ENCODE measurements around the gene TP73.

DNA sequence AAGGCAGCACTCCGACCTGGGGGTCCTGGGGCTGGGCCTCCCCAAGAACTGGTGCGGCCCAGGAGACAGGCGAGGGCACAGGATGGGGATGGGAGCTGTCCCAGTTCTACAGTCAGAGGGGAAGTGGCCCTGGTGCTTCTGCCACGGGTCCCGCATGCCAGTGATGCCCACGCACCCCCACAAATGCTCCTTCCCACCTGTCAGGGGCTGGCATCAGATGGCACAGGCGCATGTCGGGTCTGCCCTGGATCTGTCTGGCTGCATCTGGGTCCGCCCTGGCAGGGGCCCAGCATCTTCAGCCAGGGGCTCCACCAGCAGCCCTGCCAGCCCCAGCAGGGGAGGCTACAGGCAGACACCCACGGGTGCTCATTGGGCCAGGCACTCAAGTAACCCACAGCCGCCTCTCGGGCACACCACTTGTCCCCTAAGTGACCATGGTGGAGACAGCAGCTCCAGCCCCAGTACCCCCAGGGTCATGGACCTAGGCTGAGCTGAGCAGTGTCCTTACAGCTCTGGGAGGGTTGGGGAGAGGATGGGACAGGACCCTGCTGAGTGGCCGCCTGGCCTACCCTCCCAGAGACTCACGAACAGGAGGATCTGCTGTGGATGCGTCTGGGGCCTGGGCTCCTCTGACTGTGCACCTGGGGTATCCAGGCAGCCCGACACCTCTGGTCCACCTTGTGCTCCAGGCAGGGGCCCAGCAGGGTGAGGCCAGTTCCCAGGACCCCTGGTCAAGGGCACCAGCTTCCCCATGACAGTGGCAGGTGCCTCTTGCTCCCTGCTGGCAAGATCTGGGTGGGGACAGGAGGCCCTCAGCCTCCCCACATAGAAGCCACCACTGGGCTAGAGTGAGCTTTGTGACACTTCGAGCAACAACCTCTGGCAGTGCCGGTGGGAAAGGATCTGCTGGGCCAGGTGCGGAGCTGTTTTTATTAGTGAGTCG is 125.6 kb downstream of the TP73 start:
- TF ChIP-seq, protein P1, sequence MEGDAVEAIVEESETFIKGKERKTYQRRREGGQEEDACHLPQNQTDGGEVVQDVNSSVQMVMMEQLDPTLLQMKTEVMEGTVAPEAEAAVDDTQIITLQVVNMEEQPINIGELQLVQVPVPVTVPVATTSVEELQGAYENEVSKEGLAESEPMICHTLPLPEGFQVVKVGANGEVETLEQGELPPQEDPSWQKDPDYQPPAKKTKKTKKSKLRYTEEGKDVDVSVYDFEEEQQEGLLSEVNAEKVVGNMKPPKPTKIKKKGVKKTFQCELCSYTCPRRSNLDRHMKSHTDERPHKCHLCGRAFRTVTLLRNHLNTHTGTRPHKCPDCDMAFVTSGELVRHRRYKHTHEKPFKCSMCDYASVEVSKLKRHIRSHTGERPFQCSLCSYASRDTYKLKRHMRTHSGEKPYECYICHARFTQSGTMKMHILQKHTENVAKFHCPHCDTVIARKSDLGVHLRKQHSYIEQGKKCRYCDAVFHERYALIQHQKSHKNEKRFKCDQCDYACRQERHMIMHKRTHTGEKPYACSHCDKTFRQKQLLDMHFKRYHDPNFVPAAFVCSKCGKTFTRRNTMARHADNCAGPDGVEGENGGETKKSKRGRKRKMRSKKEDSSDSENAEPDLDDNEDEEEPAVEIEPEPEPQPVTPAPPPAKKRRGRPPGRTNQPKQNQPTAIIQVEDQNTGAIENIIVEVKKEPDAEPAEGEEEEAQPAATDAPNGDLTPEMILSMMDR (IDR thresholded peaks at IDR 0.05; ENCODE audit: poor library complexity, severe bottlenecking): no peak
- TF ChIP-seq EZH2 (IDR thresholded peaks at IDR 0.05; ENCODE audit: borderline replicate concordance, insufficient read depth, low read length, poor library complexity, severe bottlenecking): no peak
- TF ChIP-seq, protein P2, sequence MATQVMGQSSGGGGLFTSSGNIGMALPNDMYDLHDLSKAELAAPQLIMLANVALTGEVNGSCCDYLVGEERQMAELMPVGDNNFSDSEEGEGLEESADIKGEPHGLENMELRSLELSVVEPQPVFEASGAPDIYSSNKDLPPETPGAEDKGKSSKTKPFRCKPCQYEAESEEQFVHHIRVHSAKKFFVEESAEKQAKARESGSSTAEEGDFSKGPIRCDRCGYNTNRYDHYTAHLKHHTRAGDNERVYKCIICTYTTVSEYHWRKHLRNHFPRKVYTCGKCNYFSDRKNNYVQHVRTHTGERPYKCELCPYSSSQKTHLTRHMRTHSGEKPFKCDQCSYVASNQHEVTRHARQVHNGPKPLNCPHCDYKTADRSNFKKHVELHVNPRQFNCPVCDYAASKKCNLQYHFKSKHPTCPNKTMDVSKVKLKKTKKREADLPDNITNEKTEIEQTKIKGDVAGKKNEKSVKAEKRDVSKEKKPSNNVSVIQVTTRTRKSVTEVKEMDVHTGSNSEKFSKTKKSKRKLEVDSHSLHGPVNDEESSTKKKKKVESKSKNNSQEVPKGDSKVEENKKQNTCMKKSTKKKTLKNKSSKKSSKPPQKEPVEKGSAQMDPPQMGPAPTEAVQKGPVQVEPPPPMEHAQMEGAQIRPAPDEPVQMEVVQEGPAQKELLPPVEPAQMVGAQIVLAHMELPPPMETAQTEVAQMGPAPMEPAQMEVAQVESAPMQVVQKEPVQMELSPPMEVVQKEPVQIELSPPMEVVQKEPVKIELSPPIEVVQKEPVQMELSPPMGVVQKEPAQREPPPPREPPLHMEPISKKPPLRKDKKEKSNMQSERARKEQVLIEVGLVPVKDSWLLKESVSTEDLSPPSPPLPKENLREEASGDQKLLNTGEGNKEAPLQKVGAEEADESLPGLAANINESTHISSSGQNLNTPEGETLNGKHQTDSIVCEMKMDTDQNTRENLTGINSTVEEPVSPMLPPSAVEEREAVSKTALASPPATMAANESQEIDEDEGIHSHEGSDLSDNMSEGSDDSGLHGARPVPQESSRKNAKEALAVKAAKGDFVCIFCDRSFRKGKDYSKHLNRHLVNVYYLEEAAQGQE (IDR thresholded peaks at IDR 0.05; ENCODE audit: borderline replicate concordance): no peak
- TF ChIP-seq TAF1 (IDR thresholded peaks at IDR 0.05; ENCODE audit: low read depth): no peak

Measured in neural cell (in vitro differentiated cells).